Keratinocyte (primary cell): Measurements from ENCODE around the gene SALL3.

Experiments
- CTCF ChIP-seq, 3 experiments: IDR thresholded peaks in 1 of 3; conservative IDR thresholded peaks in 1 of 3; optimal IDR thresholded peaks in 1 of 3; 2 replicates in 2 of 3; 3 replicates in 1 of 3; pipeline versions ENCODE3 to v1.5.1; 2011; ENCODE audit warnings: low read length in 3 of 3, mild to moderate bottlenecking in 3 of 3, moderate library complexity in 2 of 3, control low read depth in 1 of 3, inconsistent platforms in 1 of 3; ENCODE audit not compliant: insufficient read depth in 2 of 3; ENCODE audit errors: extremely low read depth in 1 of 3
- EZH2 ChIP-seq: IDR thresholded peaks from one replicate; pipeline ENCODE4 v1.6.1; 2012; ENCODE audit warnings: inconsistent platforms, mild to moderate bottlenecking, low read length, moderate library complexity

- no peak for TF ChIP-seq CTCF (optimal IDR thresholded peaks at IDR 0.05 in 1 of 3, IDR thresholded peaks at IDR 0.05 in 1 of 3, conservative IDR thresholded peaks at IDR 0.05 in 1 of 3; ENCODE audit: extremely low read depth in 1 of 3, insufficient read depth in 2 of 3, low read length in 3 of 3)
- TF ChIP-seq EZH2: no peak
Measured at GRCh38 chr18:78965917-78966792, 13.5 kb upstream of the SALL3 start.
